Measurements from ENCODE around the gene PDE8A. TPM values are rescaled to one million over a fixed set of nuclear protein-coding genes. Genes with fewer than 3 reads are reported as not detected.

PDE8A gene
- total and polyA plus RNA-seq, 12 donors: 10.9 to 46.7 (median 17.4) TPM

- WGBS, 2 donors: 85 to 93% methylated on average over 3 of the region's 3 CpGs
- Histone ChIP-seq H3K27ac (no peak overlapping the region), H3K4me1 (peaks cover 0 to 15% (median 0%) of the 10 kb centered on the region in 9 donors), H3K36me3 (no peaks in the 10 kb centered on the region), H3K4me3 (no peak overlapping the region), H3K27me3 (no peaks in the 10 kb centered on the region), H3K9me3 (peaks cover 0 to 12% (median 0%) of the 10 kb centered on the region in 11 donors)
- DNase-seq: no peak
- no peak for ATAC-seq
- intact Hi-C loops (cut with DNase I): no loop called here
- TF ChIP-seq, protein P1, sequence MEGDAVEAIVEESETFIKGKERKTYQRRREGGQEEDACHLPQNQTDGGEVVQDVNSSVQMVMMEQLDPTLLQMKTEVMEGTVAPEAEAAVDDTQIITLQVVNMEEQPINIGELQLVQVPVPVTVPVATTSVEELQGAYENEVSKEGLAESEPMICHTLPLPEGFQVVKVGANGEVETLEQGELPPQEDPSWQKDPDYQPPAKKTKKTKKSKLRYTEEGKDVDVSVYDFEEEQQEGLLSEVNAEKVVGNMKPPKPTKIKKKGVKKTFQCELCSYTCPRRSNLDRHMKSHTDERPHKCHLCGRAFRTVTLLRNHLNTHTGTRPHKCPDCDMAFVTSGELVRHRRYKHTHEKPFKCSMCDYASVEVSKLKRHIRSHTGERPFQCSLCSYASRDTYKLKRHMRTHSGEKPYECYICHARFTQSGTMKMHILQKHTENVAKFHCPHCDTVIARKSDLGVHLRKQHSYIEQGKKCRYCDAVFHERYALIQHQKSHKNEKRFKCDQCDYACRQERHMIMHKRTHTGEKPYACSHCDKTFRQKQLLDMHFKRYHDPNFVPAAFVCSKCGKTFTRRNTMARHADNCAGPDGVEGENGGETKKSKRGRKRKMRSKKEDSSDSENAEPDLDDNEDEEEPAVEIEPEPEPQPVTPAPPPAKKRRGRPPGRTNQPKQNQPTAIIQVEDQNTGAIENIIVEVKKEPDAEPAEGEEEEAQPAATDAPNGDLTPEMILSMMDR (IDR thresholded peaks at IDR 0.05): no peak
These were observed 20.6 kb upstream of the PDE8A start for GRCh38 chr15:84961114-84961452.

- no peak for DNase-seq
- 81 to 86% methylated on average over 3 of the region's 3 CpGs for WGBS, 2 donors
- Histone ChIP-seq H3K36me3 (no peaks in the 10 kb centered on the region), H3K9me3 (peaks cover 0 to 12% (median 0%) of the 10 kb centered on the region in 11 donors), H3K4me1 (peaks cover 0 to 15% (median 0%) of the 10 kb centered on the region in 9 donors), H3K27me3 (no peaks in the 10 kb centered on the region), H3K4me3 (no peak overlapping the region), H3K27ac (no peak overlapping the region)
- TF ChIP-seq, protein P1 (IDR thresholded peaks at IDR 0.05): no peak
- intact Hi-C loops (cut with DNase I): no loop called here
- ATAC-seq: no peak
These were observed 19.9 kb upstream of the PDE8A start for GRCh38 chr15:84961707-84962106.

DNA sequence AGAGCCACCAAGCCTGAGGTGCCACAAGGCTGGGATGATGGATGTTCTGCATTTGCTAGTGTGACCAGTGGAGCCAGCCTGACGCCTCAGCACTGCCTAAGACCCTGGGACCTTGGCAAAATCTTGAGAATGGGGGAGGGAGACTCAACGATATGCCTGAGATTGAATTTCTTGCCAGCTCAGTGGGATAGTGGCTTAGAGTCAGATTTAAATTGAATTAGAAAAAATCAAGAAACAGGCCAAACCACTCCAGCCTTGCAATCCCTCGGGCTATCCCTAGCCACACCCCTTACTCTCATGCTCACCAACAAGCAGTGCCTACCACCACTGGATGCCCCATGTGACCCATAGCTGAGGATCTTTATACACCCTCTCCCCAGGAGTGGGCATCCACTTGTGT is 18.7 kb upstream of the PDE8A start:
- intact Hi-C loops (cut with DNase I): no loop called here
- Histone ChIP-seq H3K9me3 (peaks cover 0 to 12% (median 0%) of the 10 kb centered on the region in 11 donors), H3K4me3 (no peak overlapping the region), H3K36me3 (no peaks in the 10 kb centered on the region), H3K27me3 (no peaks in the 10 kb centered on the region), H3K27ac (no peak overlapping the region), H3K4me1 (peaks cover 0 to 15% (median 0%) of the 10 kb centered on the region in 9 donors)
- DNase-seq (no peak), ATAC-seq (no peak)
- 85% methylated on average over 3 of the region's 3 CpGs for WGBS, 2 donors
- TF ChIP-seq, protein P1 (IDR thresholded peaks at IDR 0.05): no peak

- Histone ChIP-seq H3K9me3 (peaks cover 0 to 12% (median 0%) of the 10 kb centered on the region in 11 donors), H3K27ac (no peak overlapping the region), H3K36me3 (no peaks in the 10 kb centered on the region), H3K4me3 (no peak overlapping the region), H3K4me1 (peaks cover 0 to 6% (median 0%) of the 10 kb centered on the region in 9 donors), H3K27me3 (no peaks in the 10 kb centered on the region)
- DNase-seq (no peak), ATAC-seq (no peak)
- TF ChIP-seq, protein P1 (IDR thresholded peaks at IDR 0.05): no peak
- 56 to 71% methylated on average over 3 of the region's 3 CpGs for WGBS, 2 donors
- intact Hi-C loops (cut with DNase I): no loop called here
These were observed 14.3 kb upstream of the PDE8A start for GRCh38 chr15:84967380-84967779.

Data from heart right ventricle (tissue), 16 donors.